DND-41 (cell line): ENCODE results near the gene TAF10.

ENCODE experiments used
- ATAC-seq: fragments of 200-7000 bp; cut with Tn5 transposase; 3 replicates; pipeline ENCODE4 v1.9.1; 2021; ENCODE audit warnings: low read depth; ENCODE audit not compliant: insufficient read depth
- DNase-seq: peaks from one replicate; pipeline ENCODE4 v3.0.0-alpha.2; 2020
- H2AFZ ChIP-seq: 2 replicates; pipeline ENCODE4 v1.6.0; 2012; ENCODE audit warnings: low read depth, low read length
- H3K27ac ChIP-seq: 2 replicates; pipeline ENCODE4 v1.5.1; 2012; ENCODE audit warnings: low read length, inconsistent platforms
- H3K27me3 ChIP-seq: fragments of 200-600 bp; sonication (generic); 2 replicates; pipeline ENCODE4 v1.6.0; 2012; ENCODE audit warnings: low read length, mild to moderate bottlenecking, inconsistent platforms; ENCODE audit not compliant: insufficient read depth, poor library complexity
- H3K36me3 ChIP-seq: 2 replicates; pipeline ENCODE4 v1.5.1; 2012; ENCODE audit warnings: low read length, inconsistent platforms; ENCODE audit not compliant: insufficient read depth
- H3K4me1 ChIP-seq: 2 replicates; pipeline ENCODE4 v1.5.1; 2012; ENCODE audit warnings: mild to moderate bottlenecking, low read length; ENCODE audit not compliant: insufficient read depth
- H3K4me2 ChIP-seq: 2 replicates; pipeline ENCODE4 v1.6.0; 2012; ENCODE audit warnings: mild to moderate bottlenecking, moderate library complexity, low read length, inconsistent platforms; ENCODE audit not compliant: insufficient read depth
- H3K4me3 ChIP-seq, 2 experiments: fragments of 200-600 bp in 1 of 2; shearing (Covaris generic) in 1 of 2; 2 replicates each; pipeline ENCODE4 v1.5.1; 2012 to 2016; ENCODE audit warnings: inconsistent platforms in 2 of 2, low read length in 2 of 2, mild to moderate bottlenecking in 2 of 2, low read depth in 1 of 2, moderate library complexity in 1 of 2
- H3K79me2 ChIP-seq: 2 replicates; pipeline ENCODE4 v1.6.0; 2012; ENCODE audit warnings: low read length, inconsistent platforms; ENCODE audit not compliant: insufficient read depth
- H3K9ac ChIP-seq: 2 replicates; pipeline ENCODE4 v1.6.0; 2012; ENCODE audit warnings: low read depth, mild to moderate bottlenecking, inconsistent platforms, low read length, moderate library complexity
- H3K9me3 ChIP-seq: 2 replicates; pipeline ENCODE4 v1.5.1; 2012; ENCODE audit warnings: low read length, moderate library complexity, mild to moderate bottlenecking, inconsistent platforms; ENCODE audit not compliant: insufficient read depth, severe bottlenecking
- H4K20me1 ChIP-seq: 2 replicates; pipeline ENCODE4 v1.6.0; 2012; ENCODE audit warnings: low read length; ENCODE audit not compliant: insufficient read depth
- EZH2 ChIP-seq: IDR thresholded peaks from 3 replicates; pipeline ENCODE4 v1.6.1; 2012; ENCODE audit warnings: borderline replicate concordance, low read depth, mild to moderate bottlenecking, moderate library complexity, low read length, inconsistent platforms; ENCODE audit not compliant: severe bottlenecking
- TF ChIP-seq, protein P1 (sequence below): IDR thresholded peaks from 2 replicates; pipeline ENCODE4 v1.5.1; 2012; ENCODE audit warnings: borderline replicate concordance, low read length, moderate library complexity, mild to moderate bottlenecking; ENCODE audit not compliant: poor library complexity, severe bottlenecking; ENCODE audit errors: extremely low read depth

Gene TAF10

DNA sequence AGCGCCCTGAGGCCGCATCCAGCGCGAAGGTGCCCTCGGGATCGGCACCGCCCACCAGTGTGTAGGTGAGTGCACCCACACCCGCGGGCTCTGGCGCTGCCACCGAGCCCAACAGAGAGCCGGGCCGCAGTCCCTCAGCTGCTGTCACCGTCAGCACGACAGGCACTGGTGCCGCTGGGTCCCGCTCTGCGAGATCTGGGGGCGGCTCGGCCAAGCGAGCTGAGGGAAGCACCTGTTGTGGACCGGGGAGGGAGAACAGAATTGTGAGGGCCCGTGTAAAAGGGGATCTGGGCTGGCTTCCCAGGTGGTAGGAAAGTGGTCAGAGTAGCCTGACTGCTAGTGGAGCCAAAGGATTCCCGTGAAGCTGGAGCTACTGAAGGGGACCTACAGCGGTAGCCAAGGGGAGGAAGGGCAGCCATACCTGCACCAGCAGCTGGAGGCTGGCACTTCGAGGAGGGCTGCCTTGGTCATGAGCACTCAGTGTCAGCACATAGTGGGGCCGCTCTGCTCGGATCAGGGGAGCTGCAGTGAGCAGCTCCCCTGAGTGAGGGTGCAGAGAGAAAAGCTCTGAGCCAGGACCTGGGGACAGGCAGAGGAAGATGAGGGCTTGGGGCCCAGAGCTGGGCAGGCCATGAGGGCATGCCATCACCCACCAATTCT lies 18.7 kb upstream of the TAF10 start:
- H3K9me3 ChIP-seq = no peaks in the 10 kb centered on the region
- H3K9ac ChIP-seq = no peak overlapping the region
- H3K4me3 ChIP-seq = no peak overlapping the region
- H3K27ac ChIP-seq = no peak overlapping the region
- H3K4me1 ChIP-seq = peaks cover 9% of the 10 kb centered on the region
- DNase-seq (no peak), ATAC-seq (no peak)
- no peaks in the 10 kb centered on the region for H4K20me1 ChIP-seq
- H3K27me3 ChIP-seq = no peaks in the 10 kb centered on the region
- TF ChIP-seq EZH2 = no peak
- TF ChIP-seq, protein P1, sequence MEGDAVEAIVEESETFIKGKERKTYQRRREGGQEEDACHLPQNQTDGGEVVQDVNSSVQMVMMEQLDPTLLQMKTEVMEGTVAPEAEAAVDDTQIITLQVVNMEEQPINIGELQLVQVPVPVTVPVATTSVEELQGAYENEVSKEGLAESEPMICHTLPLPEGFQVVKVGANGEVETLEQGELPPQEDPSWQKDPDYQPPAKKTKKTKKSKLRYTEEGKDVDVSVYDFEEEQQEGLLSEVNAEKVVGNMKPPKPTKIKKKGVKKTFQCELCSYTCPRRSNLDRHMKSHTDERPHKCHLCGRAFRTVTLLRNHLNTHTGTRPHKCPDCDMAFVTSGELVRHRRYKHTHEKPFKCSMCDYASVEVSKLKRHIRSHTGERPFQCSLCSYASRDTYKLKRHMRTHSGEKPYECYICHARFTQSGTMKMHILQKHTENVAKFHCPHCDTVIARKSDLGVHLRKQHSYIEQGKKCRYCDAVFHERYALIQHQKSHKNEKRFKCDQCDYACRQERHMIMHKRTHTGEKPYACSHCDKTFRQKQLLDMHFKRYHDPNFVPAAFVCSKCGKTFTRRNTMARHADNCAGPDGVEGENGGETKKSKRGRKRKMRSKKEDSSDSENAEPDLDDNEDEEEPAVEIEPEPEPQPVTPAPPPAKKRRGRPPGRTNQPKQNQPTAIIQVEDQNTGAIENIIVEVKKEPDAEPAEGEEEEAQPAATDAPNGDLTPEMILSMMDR = no peak
- no peak overlapping the region for H2AFZ ChIP-seq
- no peaks in the 10 kb centered on the region for H3K36me3 ChIP-seq
- no peak overlapping the region for H3K4me2 ChIP-seq
- no peaks in the 10 kb centered on the region for H3K79me2 ChIP-seq

DNA sequence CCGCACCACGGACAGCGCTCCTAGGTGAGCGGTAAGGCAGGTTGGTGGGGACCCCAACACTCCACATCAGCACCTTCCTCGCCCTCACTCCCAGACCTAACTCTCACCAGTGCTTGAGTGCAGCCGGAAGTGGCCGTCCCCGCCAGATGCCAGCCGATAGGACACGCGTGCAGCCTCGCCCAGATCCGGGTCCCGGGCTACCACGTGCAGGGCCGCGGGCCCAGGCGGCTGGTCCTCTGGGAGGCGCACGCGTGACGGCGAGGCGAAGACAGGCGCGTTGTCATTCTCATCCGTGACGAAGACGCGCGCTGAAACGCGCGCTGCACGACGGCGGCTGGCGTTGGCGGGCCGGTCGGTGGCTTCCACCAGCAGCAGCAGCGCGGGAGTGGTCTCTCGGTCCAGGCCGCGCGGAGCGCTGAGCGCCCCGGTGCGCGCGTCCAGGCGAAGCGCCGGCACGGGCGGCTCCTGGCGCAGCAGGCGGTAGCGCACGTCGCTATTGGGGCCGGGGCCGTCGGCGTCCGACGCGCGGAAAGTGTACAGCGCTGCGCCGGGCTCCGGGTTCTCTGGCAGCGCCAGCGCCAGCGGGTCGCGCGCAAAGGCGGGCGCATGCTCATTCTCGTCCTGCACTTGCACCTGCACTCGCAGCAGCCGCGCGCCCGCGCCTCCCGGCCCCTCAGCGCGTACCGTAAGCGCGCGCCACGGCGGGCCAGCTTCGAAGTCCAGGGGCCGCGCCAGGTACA lies 18.0 kb upstream of the TAF10 start:
- H3K4me3 ChIP-seq = no peak overlapping the region
- no peak overlapping the region for H3K4me2 ChIP-seq
- H3K27me3 ChIP-seq = no peaks in the 10 kb centered on the region
- DNase-seq = no peak
- H3K36me3 ChIP-seq = no peaks in the 10 kb centered on the region
- H3K4me1 ChIP-seq = peaks cover 9% of the 10 kb centered on the region
- H3K9ac ChIP-seq = no peak overlapping the region
- no peak for ATAC-seq
- H3K9me3 ChIP-seq = no peaks in the 10 kb centered on the region
- H3K79me2 ChIP-seq = no peaks in the 10 kb centered on the region
- H4K20me1 ChIP-seq = no peaks in the 10 kb centered on the region
- H3K27ac ChIP-seq = no peak overlapping the region
- H2AFZ ChIP-seq = no peak overlapping the region
- no peak for TF ChIP-seq EZH2
- TF ChIP-seq, protein P1 = no peak

DNA sequence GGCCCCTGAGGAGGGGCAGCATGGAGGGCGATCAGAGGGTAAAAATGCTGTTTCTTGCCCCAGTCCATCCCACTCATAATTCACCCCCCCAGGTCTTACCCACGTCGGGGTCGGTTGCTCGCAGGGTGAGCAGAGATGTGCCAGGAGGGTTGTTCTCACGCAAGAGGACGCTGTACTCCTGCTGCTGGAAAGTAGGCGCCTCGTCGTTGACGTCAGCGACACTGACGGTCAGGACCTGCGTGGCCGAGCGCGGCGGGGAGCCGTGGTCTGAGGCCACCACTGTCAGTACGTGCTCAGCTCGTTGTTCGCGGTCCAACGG lies 17.5 kb upstream of the TAF10 start:
- Histone ChIP-seq H3K4me2 (no peak overlapping the region), H4K20me1 (no peaks in the 10 kb centered on the region), H3K4me1 (peaks cover 9% of the 10 kb centered on the region), H2AFZ (no peak overlapping the region), H3K9ac (no peak overlapping the region), H3K36me3 (no peaks in the 10 kb centered on the region), H3K27me3 (no peaks in the 10 kb centered on the region), H3K27ac (no peak overlapping the region), H3K4me3 (no peak overlapping the region), H3K79me2 (no peaks in the 10 kb centered on the region), H3K9me3 (no peaks in the 10 kb centered on the region)
- no peak for TF ChIP-seq EZH2
- TF ChIP-seq, protein P1 = no peak
- DNase-seq = no peak
- no peak for ATAC-seq
